T-helper 1 cell treated with Interleukin-12 subunit alpha and Interleukin-12 subunit beta and Interleukin-4 antibody, amounts not matched to agents 30 ng/mL and 1 ng/mL, for 36 hours (primary cell): ENCODE measurements around the gene ATPAF2. TPM values are rescaled to one million over a fixed set of nuclear protein-coding genes. Genes with fewer than 3 reads are reported as not detected.

Experiments
- total RNA-seq: library from RNA; stranded (reverse); gene quantifications from 2 replicates; pipeline ENCODE4 v1.2.3, GENCODE V29; 2022

The ATPAF2 gene
- total RNA-seq, 1 donor from 2014 or later = 33.2 TPM

Other genes starting within 250 kb of the ATPAF2 start
- gene SREBF1, start 202.2 kb downstream of the ATPAF2 start, total RNA-seq = 174 and 198 TPM in 2 replicates
- 28.8 and 31.9 TPM in 2 replicates for gene TOM1L2, start 66.8 kb downstream of the ATPAF2 start, total RNA-seq
- 0.37 TPM in 1 of 2 replicates, not detected in the other for gene DRC3, start 66.3 kb downstream of the ATPAF2 start, total RNA-seq
- gene GID4, start 240 bp upstream of the ATPAF2 start, total RNA-seq = 9.3 and 10.0 TPM in 2 replicates
- gene DRG2, start 48.8 kb upstream of the ATPAF2 start, total RNA-seq = 61.2 and 62.4 TPM in 2 replicates
- gene MYO15A, start 69.6 kb upstream of the ATPAF2 start, total RNA-seq = 0.42 and 0.83 TPM in 2 replicates
- 98.7 and 100 TPM in 2 replicates for gene ALKBH5, start 144.7 kb upstream of the ATPAF2 start, total RNA-seq
- 20.0 and 21.9 TPM in 2 replicates for gene LLGL1, start 186.5 kb upstream of the ATPAF2 start, total RNA-seq
- gene FLII, start 219.6 kb upstream of the ATPAF2 start, total RNA-seq = 265 and 288 TPM in 2 replicates
- 8.9 TPM in 2 replicates for gene MIEF2, start 221.5 kb upstream of the ATPAF2 start, total RNA-seq